H1 (cell line): ENCODE results near the gene RPP25L. TPM values are rescaled to one million over a fixed set of nuclear protein-coding genes. Genes with fewer than 3 reads are reported as not detected.
A peak's percentile ranks its signal among the peaks of the same experiment; 100 is the strongest.

Experiments
- CTCF ChIA-PET: fragments of 300-600 bp; sonication (Branson Sonifier 250); formaldehyde crosslinking; loops from one replicate; lab custom pipeline; 2021; ENCODE audit not compliant: partially characterized antibody; lab: Charles Lee
- POLR2A ChIA-PET: fragments of 300-600 bp; sonication (Branson Sonifier 250); formaldehyde crosslinking; loops from one replicate; lab custom pipeline; 2021; ENCODE audit warnings: inconsistent platforms; ENCODE audit not compliant: partially characterized antibody; lab: Charles Lee
- DNase-seq, 2 experiments: peaks; one replicate each; pipeline versions ENCODE4 v3.0.0 to v3.0.0-alpha.2; 2010 to 2022; ENCODE audit warnings: low spot score in 2 of 2, low read depth in 1 of 2, mixed read lengths in 1 of 2
- FAIRE-seq: peaks from 2 replicates; lab custom pipeline; 2011; peaks lifted over from hg19 to GRCh38; lab: Jason Lieb, UNC
- H2AFZ ChIP-seq: 2 replicates; pipeline ENCODE4 v1.8.1; 2012; ENCODE audit warnings: low read length, inconsistent platforms
- H2AK5ac ChIP-seq: 2 replicates; pipeline ENCODE4 v1.6.1; 2013; ENCODE audit warnings: low read depth, low read length
- H2BK120ac ChIP-seq: replicated peaks from 2 replicates; pipeline ENCODE3; 2013; ENCODE audit warnings: low read depth, low read length, inconsistent platforms
- H2BK12ac ChIP-seq: 2 replicates; pipeline ENCODE4 v1.6.1; 2013; ENCODE audit warnings: low read depth, low read length
- H2BK15ac ChIP-seq: 2 replicates; pipeline ENCODE4 v1.6.1; 2013; ENCODE audit warnings: low read length
- H2BK20ac ChIP-seq: 2 replicates; pipeline ENCODE4 v1.6.1; 2013; ENCODE audit warnings: low read length
- H2BK5ac ChIP-seq: 2 replicates; pipeline ENCODE4 v1.6.1; 2013; ENCODE audit warnings: low read depth, low read length
- H3K14ac ChIP-seq: 2 replicates; pipeline ENCODE4 v1.6.1; 2013; ENCODE audit warnings: inconsistent platforms; ENCODE audit not compliant: insufficient read length
- H3K18ac ChIP-seq: 2 replicates; pipeline ENCODE4 v1.6.1; 2013; ENCODE audit warnings: low read length; ENCODE audit errors: extremely low read depth
- H3K23ac ChIP-seq: 2 replicates; pipeline ENCODE4 v1.6.1; 2013; ENCODE audit warnings: inconsistent platforms; ENCODE audit not compliant: insufficient read length
- H3K23me2 ChIP-seq: 2 replicates; pipeline ENCODE4 v1.6.1; 2013; ENCODE audit warnings: low read depth, low read length
- H3K27ac ChIP-seq: 2 replicates; pipeline ENCODE4 v1.6.1; 2011; ENCODE audit warnings: low read depth, low read length, inconsistent platforms
- H3K27me3 ChIP-seq, 4 experiments: replicated peaks in 1 of 4; 1 replicate in 1 of 4; 2 replicates in 3 of 4; pipeline versions ENCODE4 v1.6.1 to v1.8.1; 2011 to 2013; ENCODE audit warnings: low read length in 3 of 4, mild to moderate bottlenecking in 3 of 4, inconsistent platforms in 2 of 4, mixed read lengths in 2 of 4, moderate library complexity in 1 of 4; ENCODE audit not compliant: control insufficient read depth in 3 of 4, insufficient read depth in 3 of 4; ENCODE audit errors: extremely low read depth in 1 of 4
- H3K36me3 ChIP-seq, 4 experiments: 2 replicates each; pipeline versions ENCODE4 v1.6.1 to v1.8.1; 2011 to 2013; ENCODE audit warnings: mild to moderate bottlenecking in 4 of 4, low read length in 3 of 4, moderate library complexity in 2 of 4, control low read depth in 1 of 4, inconsistent platforms in 1 of 4; ENCODE audit not compliant: insufficient read depth in 4 of 4, control insufficient read depth in 2 of 4
- H3K4ac ChIP-seq: replicated peaks from 2 replicates; pipeline ENCODE3; 2013; ENCODE audit warnings: low read length, low read depth, mixed read lengths, inconsistent platforms; ENCODE audit not compliant: insufficient read length
- H3K4me1 ChIP-seq, 4 experiments: replicated peaks in 1 of 4; 1 replicate in 1 of 4; 2 replicates in 3 of 4; pipeline versions ENCODE4 v1.6.1 to v1.8.1; 2011 to 2013; ENCODE audit warnings: low read length in 3 of 4, inconsistent platforms in 2 of 4, mixed read lengths in 1 of 4; ENCODE audit not compliant: insufficient read depth in 4 of 4, control insufficient read depth in 3 of 4
- H3K4me2 ChIP-seq, 2 experiments: 2 replicates each; pipeline versions ENCODE4 v1.6.1 to v1.8.1; 2011 to 2013; ENCODE audit warnings: low read depth in 2 of 2, low read length in 2 of 2, control low read depth in 1 of 2, inconsistent platforms in 1 of 2, mild to moderate bottlenecking in 1 of 2; ENCODE audit not compliant: insufficient read depth in 1 of 2
- H3K4me3 ChIP-seq, 4 experiments: fragments of 200-600, 300-600 bp in 1 of 4; sonication (generic), shearing (Covaris generic), sonication (Bioruptor Twin) in 1 of 4; 2 replicates each; pipeline versions ENCODE4 v1.5.1 to v1.8.1; 2011 to 2016; ENCODE audit warnings: low read length in 4 of 4, low read depth in 3 of 4, control low read depth in 2 of 4, inconsistent platforms in 2 of 4, mild to moderate bottlenecking in 2 of 4, mixed read lengths in 1 of 4, moderate library complexity in 1 of 4; ENCODE audit not compliant: insufficient read depth in 2 of 4; ENCODE audit errors: extremely low read depth in 1 of 4
- H3K56ac ChIP-seq: replicated peaks from 2 replicates; pipeline ENCODE3; 2013; ENCODE audit warnings: low read depth, mild to moderate bottlenecking, mixed read lengths, low read length, inconsistent platforms; ENCODE audit not compliant: insufficient read length
- H3K79me1 ChIP-seq: 2 replicates; pipeline ENCODE4 v1.6.1; 2013; ENCODE audit warnings: low read depth, low read length, control low read depth
- H3K79me2 ChIP-seq, 2 experiments: 2 replicates each; pipeline versions ENCODE4 v1.6.1 to v1.8.1; 2012 to 2013; ENCODE audit warnings: low read length in 2 of 2, mild to moderate bottlenecking in 2 of 2, inconsistent platforms in 1 of 2; ENCODE audit not compliant: insufficient read depth in 2 of 2, control insufficient read depth in 1 of 2
- H3K9ac ChIP-seq, 4 experiments: replicated peaks in 1 of 4; 1 replicate in 1 of 4; 2 replicates in 3 of 4; pipeline versions ENCODE4 v1.6.1 to v1.8.1; 2011 to 2013; ENCODE audit warnings: low read depth in 3 of 4, low read length in 3 of 4, control low read depth in 2 of 4, mild to moderate bottlenecking in 2 of 4, moderate library complexity in 2 of 4, inconsistent platforms in 1 of 4; ENCODE audit errors: extremely low read depth in 1 of 4
- H3K9me3 ChIP-seq, 2 experiments: 2 replicates each; pipeline versions ENCODE4 v1.6.1 to v1.8.1; 2012 to 2013; ENCODE audit warnings: mild to moderate bottlenecking in 2 of 2, moderate library complexity in 2 of 2, control low read depth in 1 of 2, inconsistent platforms in 1 of 2, low read depth in 1 of 2, low read length in 1 of 2, mixed read lengths in 1 of 2; ENCODE audit not compliant: insufficient read depth in 2 of 2
- H4K20me1 ChIP-seq, 2 experiments: replicated peaks in 1 of 2; 2 replicates each; pipeline versions ENCODE3 to v1.8.1; 2011 to 2013; ENCODE audit warnings: inconsistent platforms in 2 of 2, low read length in 2 of 2, mild to moderate bottlenecking in 1 of 2; ENCODE audit not compliant: insufficient read depth in 2 of 2, control insufficient read depth in 1 of 2
- H4K5ac ChIP-seq: 2 replicates; pipeline ENCODE4 v1.6.1; 2013; ENCODE audit warnings: low read length, low read depth, mixed read lengths, inconsistent platforms; ENCODE audit not compliant: insufficient read length
- H4K8ac ChIP-seq: 2 replicates; pipeline ENCODE4 v1.8.0; 2013; ENCODE audit warnings: mild to moderate bottlenecking, moderate library complexity, low read length, inconsistent platforms; ENCODE audit not compliant: insufficient read depth; ENCODE audit errors: extremely low read depth
- H4K91ac ChIP-seq: replicated peaks from 2 replicates; pipeline ENCODE3; 2013; ENCODE audit warnings: low read length, mixed read lengths, inconsistent platforms; ENCODE audit not compliant: insufficient read length
- CBX5 ChIP-seq: fragments of 300-800, 300-1000 bp; sonication (generic); IDR thresholded peaks from 2 replicates; pipeline ENCODE4 v1.7.1; 2016; ENCODE audit warnings: antibody characterized with exemption, low read length, low read depth
- CEBPB ChIP-seq: IDR thresholded peaks from 2 replicates; pipeline ENCODE4 v1.6.1; 2012; ENCODE audit warnings: low read depth, low read length
- CTBP2 ChIP-seq: IDR thresholded peaks from 2 replicates; pipeline ENCODE4 v1.7.0; 2011; ENCODE audit warnings: borderline replicate concordance, mild to moderate bottlenecking, moderate library complexity, mixed read lengths, low read length; ENCODE audit not compliant: insufficient read depth, insufficient read length
- EGR1 ChIP-seq: IDR thresholded peaks from 2 replicates; pipeline ENCODE4 v1.6.1; 2011; ENCODE audit warnings: low read depth, low read length, borderline replicate concordance
- PHF8 ChIP-seq: fragments of 200-600 bp; sonication (generic); conservative IDR thresholded peaks from 2 replicates; pipeline ENCODE4 v1.7.1; 2012; ENCODE audit warnings: low read depth, mild to moderate bottlenecking, inconsistent platforms, low read length, moderate library complexity
- POLR2A ChIP-seq, 2 experiments: IDR thresholded peaks; 1 replicate in 1 of 2; 2 replicates in 1 of 2; pipeline ENCODE4 v1.6.1; 2011; ENCODE audit warnings: low read depth in 2 of 2, low read length in 2 of 2, mild to moderate bottlenecking in 2 of 2; ENCODE audit errors: control extremely low read depth in 1 of 2
- WGBS, 2 experiments: shearing (Covaris generic) in 1 of 2; methylation state at CpG; one replicate each; pipeline versions ENCODE4 v1.1.6 to v1.1.7; 2013 to 2015; ENCODE audit warnings: low lambda C conversion rate in 2 of 2, mixed read lengths in 2 of 2, inconsistent platforms in 1 of 2, low coverage in 1 of 2, missing lambda C conversion rate in 1 of 2; ENCODE audit not compliant: insufficient replicate concordance in 2 of 2, insufficient coverage in 1 of 2, insufficient read length in 1 of 2; ENCODE audit errors: extremely low coverage in 1 of 2, missing lambda C conversion rate in 1 of 2; 5-methylcytosine and 5-hydroxymethylcytosine counted together
- polyA plus RNA-seq, 7 experiments: library from polyadenylated mRNA; depleted of rRNA in 3 of 7; stranded (reverse) in 5 of 7; unstranded in 2 of 7; fragments of >200 nt in 5 of 7; fragments of 200-250 nt in 2 of 7; gene quantifications; 1 replicate in 5 of 7; 2 replicates in 1 of 7; 4 replicates in 1 of 7; pipeline versions ENCODE4 v1.2.1 to v1.2.3, GENCODE V29; 2011 to 2013; ENCODE audit warnings: missing spikeins in 2 of 7, mixed read lengths in 2 of 7
- total RNA-seq: library from RNA; stranded (reverse); fragmentation: NEBNext Ultra II Directional; extraction: Animal tissue kit (Norgen Biotek cat#: 25700); gene quantifications from 2 replicates; pipeline ENCODE4 v1.2.1, GENCODE V29; 2021

Gene RPP25L
- total and polyA plus RNA-seq, 2 of the 8 experiments (the other 6 are each of a cell fraction or from before 2014, with no cell fraction given) = 21.6 to 75.0 TPM

- Histone ChIP-seq H3K56ac (no peak overlapping the region), H2AFZ (no peak overlapping the region), H3K4ac (no peak overlapping the region), H3K27ac (no peak overlapping the region), H4K20me1 (no peaks in the 10 kb centered on the region), H4K8ac (no peak overlapping the region; the same call in 1 of the 2 replicates), H3K79me2 (no peaks in the 10 kb centered on the region), H3K4me3 (no peak overlapping the region), H3K14ac (no peak overlapping the region), H3K23ac (no peak overlapping the region), H2BK20ac (no peak overlapping the region), H3K9ac (no peak overlapping the region), H3K27me3 (peaks cover 0 to 3% (median 3%) of the 10 kb centered on the region in 4 experiments; a peak in 3 of 7 replicates), H2BK120ac (no peak overlapping the region), H3K4me2 (no peak overlapping the region), H2BK15ac (no peak overlapping the region), H3K23me2 (no peaks in the 10 kb centered on the region), H3K18ac (no peak overlapping the region), H3K36me3 (no peaks in the 10 kb centered on the region), H4K91ac (peak overlapping the region; percentile 29), H2BK5ac (no peak overlapping the region), H3K4me1 (peaks cover 9 to 38% (median 15%) of the 10 kb centered on the region in 4 experiments), H2BK12ac (peak overlapping the region; percentile 11; the same call in 1 of the 2 replicates), H4K5ac (no peak overlapping the region), H3K9me3 (0 out of 4 replicates have a peak, but pooled peaks cover 0 to 3% of the 10 kb centered on the region in 2 experiments), H3K79me1 (no peaks in the 10 kb centered on the region), H2AK5ac (no peak overlapping the region; the same call in 1 of the 2 replicates)
- whole genome bisulfite sequencing, 2 experiments = 85% methylated on average over 8 of the region's 8 CpGs; no CpG with 5 or more reads in 1 of the 2 experiments
- no peak for FAIRE-seq
- no peak for DNase-seq
- CTCF ChIA-PET = interaction anchor here (0.8 to 6.3 kb wide), 6 partner anchors 26 to 127 kb away, joined by 3 to 48 read pairs (median 4); no protein-coding TSS in a partner anchor
- POLR2A ChIA-PET = no interaction called here
- TF ChIP-seq EGR1 (no peak), CTBP2 (no peak), POLR2A (IDR thresholded peaks at IDR 0.05; ENCODE audit: control extremely low read depth in 1 of 2, low read depth in 2 of 2, low read length in 2 of 2) (no peak), CEBPB (no peak), PHF8 (no peak), CBX5 (no peak)
Observed at GRCh38 chr9:34566322-34566721, 45.6 kb downstream of the RPP25L start.
